Epithelial cell of esophagus (primary cell): Measurements from ENCODE around the gene DPH1.
A peak's percentile ranks its signal among the peaks of the same experiment; 100 is the strongest.

Source experiments
- DNase-seq: peaks from one replicate; pipeline ENCODE4 v3.0.0; 2010; ENCODE audit warnings: low read depth
- H3K4me3 ChIP-seq: 2 replicates; pipeline ENCODE4 v1.5.1; 2011; ENCODE audit warnings: mild to moderate bottlenecking, low read length, control low read depth
- CTCF ChIP-seq: IDR thresholded peaks from 2 replicates; pipeline ENCODE4 v1.5.1; 2011; ENCODE audit warnings: low read depth, mild to moderate bottlenecking, low read length, control low read depth, inconsistent platforms; ENCODE audit not compliant: insufficient read depth; ENCODE audit errors: missing control alignments

Gene DPH1

GRCh38 chr17:2084036-2084765, 54.2 kb downstream of the DPH1 start:
- no peak for TF ChIP-seq CTCF
- peak; percentile 58 for DNase-seq
- no peak overlapping the region for H3K4me3 ChIP-seq

GRCh38 chr17:2084766-2085647, 55.1 kb downstream of the DPH1 start:
- DNase-seq = peak; percentile 66
- TF ChIP-seq CTCF = no peak
- no peak overlapping the region for H3K4me3 ChIP-seq

GRCh38 chr17:2085648-2085949, 55.6 kb downstream of the DPH1 start:
- TF ChIP-seq CTCF = no peak
- DNase-seq = no peak
- H3K4me3 ChIP-seq = no peak overlapping the region

- no peak overlapping the region for H3K4me3 ChIP-seq
- TF ChIP-seq CTCF = no peak
- no peak for DNase-seq
Observed at GRCh38 chr17:2086306-2086705, 56.4 kb downstream of the DPH1 start.

GRCh38 chr17:2087597-2088211, 57.8 kb downstream of the DPH1 start:
- TF ChIP-seq CTCF = no peak
- H3K4me3 ChIP-seq = no peak overlapping the region
- no peak for DNase-seq

- TF ChIP-seq CTCF = no peak
- DNase-seq = no peak
- no peak overlapping the region for H3K4me3 ChIP-seq
Observed at GRCh38 chr17:2089021-2089422, 59.1 kb downstream of the DPH1 start.
